NAMALWA (cell line): ENCODE measurements around the gene AP3B1.
"Not testable (repeated sequence)": the region's sequence is repeated elsewhere in the genome, so short reads cannot be mapped to it uniquely, and the experiment has no call there.

ENCODE experiments used
- DNase-seq: peaks from one replicate; pipeline ENCODE4 v3.0.0-alpha.2; 2015; ENCODE audit warnings: low spot score

The AP3B1 gene

DNA sequence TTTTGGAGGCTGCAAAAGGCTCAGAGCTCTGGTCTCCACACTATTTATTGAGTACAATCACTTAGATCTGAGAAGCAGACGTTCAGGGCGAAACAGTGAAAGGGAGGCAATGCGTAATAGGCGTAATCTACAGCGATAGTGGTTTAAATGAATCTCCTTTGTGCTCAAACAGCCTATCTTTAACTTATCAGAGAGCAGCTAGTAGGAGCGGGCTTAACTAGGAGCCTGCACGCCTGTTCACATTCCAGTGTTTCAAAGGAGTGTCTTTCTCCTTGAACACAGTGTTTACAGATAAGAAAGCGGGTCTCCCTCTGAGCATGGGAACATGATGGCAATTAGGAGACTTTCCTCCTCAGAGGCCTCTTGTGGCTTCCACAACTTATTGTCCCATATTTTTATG is 49.4 kb downstream of the AP3B1 start:
- no peak for DNase-seq

DNA sequence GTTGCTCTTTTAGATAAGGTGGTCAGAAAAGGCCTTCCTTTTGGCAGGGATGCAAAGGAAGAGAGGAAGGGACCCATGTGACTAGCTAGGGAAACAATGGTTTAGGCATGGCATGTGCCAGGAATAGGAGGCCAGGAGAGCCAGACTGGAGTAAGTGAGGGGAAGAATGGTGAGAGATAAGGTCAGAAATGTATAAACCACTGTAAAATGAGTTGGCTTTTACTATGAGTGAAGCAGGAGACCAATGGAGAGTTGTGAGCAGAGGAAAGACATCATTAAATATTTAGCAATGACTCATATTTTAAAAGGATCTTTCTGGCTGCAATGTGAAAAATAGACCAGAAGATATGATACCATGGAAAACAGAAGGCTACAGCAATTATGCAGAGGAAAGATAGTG is 50.9 kb downstream of the AP3B1 start:
- DNase-seq: no peak

DNA sequence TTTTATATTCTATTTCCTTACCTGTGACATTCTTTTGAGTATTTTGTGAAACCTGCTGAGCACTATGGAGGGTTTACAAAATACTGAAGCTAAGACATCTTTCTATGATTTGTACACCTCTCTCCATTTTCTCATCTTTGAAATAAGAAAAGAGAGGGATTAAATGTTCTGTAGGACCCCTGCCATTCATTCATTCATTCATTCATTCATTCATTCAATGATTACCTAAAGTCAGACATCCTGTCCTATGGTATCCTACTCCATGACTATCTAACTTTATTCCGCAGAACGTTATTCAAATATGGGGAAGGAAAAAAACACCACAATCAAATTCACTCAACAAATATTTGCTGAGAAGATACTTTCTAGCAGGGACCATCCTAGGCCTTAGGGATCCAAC is 51.4 kb downstream of the AP3B1 start:
- DNase-seq: no peak

DNA sequence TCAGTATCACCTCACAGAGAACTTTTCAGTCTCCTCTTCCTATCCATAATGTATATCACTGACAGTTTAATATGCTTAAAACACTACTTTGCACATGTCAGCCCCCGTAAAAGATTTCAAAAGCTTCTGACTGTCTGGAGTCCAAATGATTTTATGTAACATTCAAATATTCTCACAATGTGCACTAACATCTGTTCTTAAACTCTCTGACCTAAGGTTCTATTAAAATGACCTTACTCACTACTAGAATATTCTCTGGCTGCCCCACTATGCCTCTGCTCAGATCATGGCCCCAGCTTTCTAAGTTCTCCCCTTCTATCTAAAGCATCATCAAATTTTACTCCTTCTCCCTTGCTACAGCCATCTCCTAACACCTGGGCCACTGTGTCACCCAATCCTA is 52.5 kb downstream of the AP3B1 start:
- no peak for DNase-seq

DNA sequence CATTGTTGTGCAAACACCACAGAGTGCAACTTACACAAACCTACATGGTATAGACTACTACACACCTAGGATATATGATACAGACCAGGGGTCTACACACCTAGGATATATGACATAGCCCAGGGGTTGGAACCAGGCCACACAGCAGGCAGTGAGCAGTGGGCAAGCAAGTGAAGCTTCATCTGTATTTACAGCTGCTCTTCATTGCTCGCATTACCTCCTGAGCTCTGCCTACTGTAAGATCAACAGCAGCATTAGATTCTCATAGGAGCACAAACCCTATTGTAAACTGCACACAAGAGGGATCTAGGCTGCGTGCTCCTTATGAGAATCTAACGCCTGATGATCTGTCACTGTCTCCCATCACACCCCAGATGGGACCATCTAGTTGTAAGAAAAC is 56.6 kb downstream of the AP3B1 start:
- no peak for DNase-seq

- DNase-seq: no peak
Observed at GRCh38 chr5:78236046-78236445, 58.5 kb downstream of the AP3B1 start.

- DNase-seq: no peak
Observed at GRCh38 chr5:78235289-78235688, 59.2 kb downstream of the AP3B1 start.

- DNase-seq: no peak
Observed at GRCh38 chr5:78234804-78235203, 59.7 kb downstream of the AP3B1 start.

DNA sequence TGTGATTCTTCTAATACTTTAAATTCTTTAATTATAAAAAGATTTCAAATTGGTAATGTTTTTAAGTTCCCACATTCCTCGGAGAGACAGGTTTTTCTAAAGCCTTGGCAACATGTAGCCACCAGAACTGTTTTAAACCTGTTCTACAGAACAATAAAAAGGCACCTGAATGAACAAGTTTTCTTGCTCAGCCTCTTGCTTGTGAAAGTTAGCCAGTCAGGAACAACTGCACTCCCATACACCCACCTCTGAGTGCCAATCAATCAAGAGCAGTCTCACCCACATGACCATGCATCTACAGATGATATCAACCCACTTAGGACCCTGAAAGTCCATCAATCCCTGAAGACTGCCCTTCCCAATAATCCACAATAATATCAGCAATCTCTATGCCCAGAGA is 62.3 kb downstream of the AP3B1 start:
- no peak for DNase-seq

- no peak for DNase-seq
Observed at GRCh38 chr5:78224358-78224757, 70.1 kb downstream of the AP3B1 start.

- peak; percentile 91 for DNase-seq
Observed at GRCh38 chr5:78221964-78222451, 72.5 kb downstream of the AP3B1 start.

DNA sequence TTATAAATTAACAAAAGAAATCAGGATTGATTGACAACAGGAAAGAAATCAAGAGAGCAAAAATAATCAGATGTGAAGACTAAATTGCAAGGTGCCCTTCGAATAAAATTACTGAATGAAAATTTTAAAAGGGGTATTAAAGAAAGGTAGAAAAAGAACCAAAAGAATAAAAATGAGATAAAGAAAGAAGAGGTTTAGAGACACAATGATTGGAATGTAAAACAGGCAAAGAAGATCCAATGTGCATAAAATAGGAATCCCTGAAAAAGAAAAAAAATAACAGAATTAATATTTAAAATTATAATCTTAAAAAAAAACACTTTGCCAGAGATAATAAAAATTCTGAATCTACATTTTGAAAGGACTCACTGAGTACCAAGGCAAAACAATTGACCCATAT is 73.0 kb downstream of the AP3B1 start:
- no peak for DNase-seq

DNA sequence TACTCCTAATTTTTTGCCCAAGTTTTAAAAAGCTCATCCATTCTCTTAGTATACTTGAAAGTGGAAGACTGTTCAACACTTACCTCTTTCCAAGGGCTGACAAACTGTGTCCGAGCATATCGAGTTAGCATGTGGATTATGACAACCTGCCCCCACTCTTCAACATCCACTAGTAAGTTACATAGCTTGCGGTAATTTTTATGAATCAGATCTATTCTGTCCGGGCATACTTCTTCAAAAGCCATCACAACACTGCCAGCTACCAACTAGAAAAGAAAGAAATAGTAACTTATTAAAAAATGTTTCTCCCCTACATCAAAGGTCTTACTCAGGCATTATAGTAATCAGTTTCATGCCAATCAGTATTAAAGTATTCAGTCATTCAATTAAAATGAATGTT is 78.5 kb downstream of the AP3B1 start:
- no peak for DNase-seq

DNA sequence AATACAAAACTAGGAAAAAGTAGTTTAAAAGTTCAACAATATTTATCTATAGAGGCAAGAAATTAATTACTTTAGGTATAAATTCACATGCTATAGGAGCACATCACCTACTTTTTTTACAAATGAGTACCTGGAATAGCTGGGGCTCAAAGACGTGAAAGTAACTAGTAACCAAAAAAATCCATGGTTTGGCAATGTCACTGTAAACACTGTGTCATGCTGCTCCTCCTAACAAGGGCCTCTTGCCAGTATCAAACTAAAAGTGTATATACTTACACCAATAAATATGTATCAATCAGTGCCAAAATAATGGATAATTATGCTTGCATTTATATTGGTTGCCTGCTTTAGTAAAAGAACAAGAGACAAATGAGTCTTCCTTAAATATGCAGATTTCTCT is 78.9 kb downstream of the AP3B1 start:
- no peak for DNase-seq

DNA sequence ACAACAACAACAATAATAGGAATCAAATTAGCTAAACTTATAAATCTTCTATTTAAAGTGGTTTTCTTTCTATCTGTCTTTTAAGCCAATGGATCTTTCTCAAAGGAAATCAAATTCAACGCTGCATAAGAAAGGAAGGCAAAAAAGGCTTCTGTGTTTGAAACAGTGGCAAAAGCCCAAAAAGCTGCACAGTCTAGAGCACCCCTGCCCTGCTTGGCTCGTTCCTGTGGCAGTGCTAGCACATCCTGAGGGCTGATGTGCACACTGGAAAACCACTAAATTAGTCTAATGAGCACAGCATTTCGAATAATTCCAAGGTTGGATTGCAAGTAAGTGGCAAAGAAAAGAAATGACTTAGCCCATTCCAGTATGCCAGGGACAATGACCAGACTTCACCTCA is 80.7 kb downstream of the AP3B1 start:
- DNase-seq: no peak

GRCh38 chr5:78211052-78211451 is 83.4 kb downstream of the AP3B1 start:
- DNase-seq: no peak

DNA sequence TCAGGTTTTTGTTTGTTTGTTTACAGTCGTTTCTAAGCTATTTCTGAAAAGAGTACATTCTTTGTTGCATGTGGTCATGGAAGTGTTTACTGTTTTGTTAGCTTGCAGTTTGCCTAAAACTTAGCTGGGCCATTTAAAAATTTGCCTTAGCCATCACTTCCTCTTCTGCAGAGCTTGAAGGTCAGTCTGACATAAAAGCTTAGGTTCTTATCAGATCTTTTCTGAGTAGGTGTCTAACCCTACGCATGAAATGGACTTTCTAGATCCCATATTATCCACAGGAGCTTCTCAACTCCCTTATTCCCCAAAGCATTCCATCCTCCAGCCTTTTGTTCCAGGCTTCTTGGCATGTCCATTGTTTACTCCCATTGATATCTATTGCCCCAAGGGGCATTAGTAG is 90.3 kb downstream of the AP3B1 start:
- no peak for DNase-seq

DNA sequence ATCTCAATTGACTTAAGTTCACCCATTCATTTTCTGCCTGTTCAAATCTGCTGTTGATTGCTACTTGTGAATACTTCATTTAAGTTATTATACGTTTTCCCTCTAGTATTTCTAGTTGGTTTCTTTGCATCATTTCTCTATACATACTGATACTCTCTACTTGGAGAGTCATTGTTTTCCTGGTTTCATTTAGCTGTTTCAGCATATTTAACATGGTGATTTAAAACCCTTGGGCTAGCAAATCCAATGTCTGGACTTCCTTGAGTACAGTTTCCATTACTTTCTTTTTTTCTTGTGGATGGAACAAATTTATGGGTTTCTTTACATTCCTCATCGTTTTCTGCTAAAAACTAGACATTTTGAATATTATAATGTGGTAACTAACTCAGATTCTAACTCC is 90.7 kb downstream of the AP3B1 start:
- no peak for DNase-seq

DNA sequence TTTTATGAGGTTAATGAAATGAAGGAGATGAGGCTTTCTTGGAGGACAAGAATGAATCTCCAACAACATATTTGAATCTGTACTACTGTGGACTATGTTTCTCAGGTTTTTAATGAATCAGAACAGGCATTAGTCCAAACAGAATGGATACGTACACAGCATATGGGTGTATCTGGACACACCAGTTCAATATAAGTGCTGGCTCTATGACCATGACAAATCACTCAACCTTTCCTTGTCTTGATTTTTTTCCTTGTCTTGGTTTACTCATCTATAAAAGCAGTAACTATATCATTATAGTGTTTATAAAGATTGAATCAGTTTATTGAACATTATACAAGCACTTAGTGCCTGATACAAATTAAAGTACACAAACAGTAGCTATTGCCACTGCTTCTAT is 104.1 kb downstream of the AP3B1 start:
- DNase-seq: no peak

DNA sequence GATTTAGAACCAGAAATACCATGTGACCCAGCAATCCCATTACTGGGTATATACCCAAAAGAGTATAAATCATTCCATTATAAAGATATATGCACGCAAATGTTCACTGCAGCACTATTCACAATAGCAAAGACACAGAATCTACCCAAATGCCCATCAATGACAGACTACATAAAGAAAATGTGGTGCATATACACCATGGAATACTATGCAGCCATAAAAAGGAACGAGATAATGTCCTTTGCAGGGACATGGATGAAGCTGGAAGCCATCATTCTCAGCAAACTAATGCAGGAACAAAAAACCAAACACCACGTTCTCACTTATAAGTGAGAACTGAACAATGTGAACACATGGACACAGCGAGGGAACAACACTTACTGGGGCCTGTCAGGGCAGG is 105.8 kb downstream of the AP3B1 start:
- not testable (repeated sequence) for DNase-seq

DNA sequence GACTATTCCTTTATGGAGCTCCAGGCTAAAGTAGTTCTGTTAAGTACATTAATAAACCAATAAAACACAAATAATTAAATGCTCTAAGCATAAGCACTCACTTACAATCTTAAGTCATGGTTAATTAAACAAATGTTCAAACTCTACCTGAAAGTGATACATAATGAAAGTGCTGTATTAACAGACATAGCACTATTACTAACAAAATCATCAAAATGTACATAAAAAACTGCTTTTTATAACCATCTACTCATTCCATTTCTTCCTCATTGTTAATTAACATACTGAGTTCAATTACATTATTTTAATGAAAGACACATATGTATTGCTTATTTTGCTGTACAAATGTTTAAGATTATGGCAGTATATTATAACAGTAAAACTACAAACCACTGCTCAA is 107.3 kb downstream of the AP3B1 start:
- no peak for DNase-seq

DNA sequence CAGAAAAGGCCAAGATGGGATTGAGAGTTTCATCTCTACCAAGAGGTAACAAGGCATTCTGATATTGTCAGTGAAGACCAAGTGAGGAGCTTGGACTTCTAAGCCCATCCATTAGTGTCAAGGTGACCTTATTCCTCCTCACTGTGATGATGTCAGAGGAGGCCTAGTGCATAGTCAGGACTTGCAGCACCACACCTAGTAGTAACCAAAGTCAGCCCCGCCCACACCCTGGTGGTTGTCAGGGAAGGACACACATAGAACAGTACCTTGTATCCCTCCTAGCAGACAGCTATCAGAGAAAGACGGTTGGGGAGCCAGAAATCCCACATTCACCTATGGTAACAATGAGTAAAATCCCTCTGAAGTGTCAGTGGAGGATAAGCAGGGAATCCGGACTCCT is 111.7 kb downstream of the AP3B1 start:
- DNase-seq: no peak

- DNase-seq: no peak
Observed at GRCh38 chr5:78178356-78178755, 116.1 kb downstream of the AP3B1 start.

DNA sequence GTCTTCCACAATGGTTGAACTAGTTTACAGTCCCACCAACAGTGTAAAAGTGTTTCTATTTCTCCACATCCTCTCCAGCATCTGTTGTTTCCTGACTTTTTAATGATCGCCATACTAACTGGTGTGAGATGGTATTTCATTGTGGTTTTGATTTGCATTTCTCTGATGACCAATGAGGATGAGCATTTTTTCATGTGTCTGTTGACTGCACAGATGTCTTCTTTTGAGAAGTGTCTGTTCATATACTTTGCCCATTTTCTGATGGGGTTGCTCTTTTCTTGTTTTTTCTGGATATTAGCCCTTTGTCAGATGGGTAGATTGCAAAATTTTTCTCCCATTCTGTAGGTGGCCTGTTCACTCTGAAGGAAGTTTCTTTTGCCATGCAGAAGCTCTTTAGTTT is 124.2 kb downstream of the AP3B1 start:
- DNase-seq: not testable (repeated sequence)

DNA sequence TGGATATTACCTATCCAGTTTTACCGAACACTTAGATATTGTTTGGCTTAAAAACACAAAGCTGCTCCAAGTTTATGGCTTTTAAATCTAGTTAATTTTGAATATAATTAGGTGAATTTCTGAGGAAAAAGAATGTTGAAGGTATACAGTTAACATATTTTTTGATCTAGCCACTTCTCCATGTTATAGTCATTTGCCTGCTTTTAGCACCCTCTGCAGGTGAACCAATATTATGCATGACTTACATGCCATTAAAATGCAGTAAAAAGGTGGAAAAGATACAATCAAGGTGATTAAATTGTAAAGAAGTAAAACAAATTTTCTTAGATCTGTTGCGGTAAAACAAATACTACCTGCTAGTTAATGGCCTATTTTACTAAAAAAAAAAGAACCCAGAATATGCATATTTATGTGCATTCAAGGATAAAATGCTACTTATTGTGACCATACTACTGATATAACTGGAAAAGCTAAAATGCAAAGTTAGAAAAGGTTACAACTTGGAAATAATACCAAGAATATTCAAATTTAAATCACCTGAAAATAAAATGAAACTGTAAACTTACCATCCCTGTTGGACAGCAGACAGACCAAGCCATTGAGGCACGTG is 132.1 kb downstream of the AP3B1 start:
- peak; percentile 62 for DNase-seq
